Uterus (tissue), 2 donors: Measurements from ENCODE around the gene GNA12.

Source experiments
- POLR2A ChIP-seq, 2 donors: fragments of 450-650 bp; IDR thresholded peaks; one replicate each; pipeline ENCODE4 v1.6.1; 2016; ENCODE audit warnings: antibody characterized with exemption in 2 of 2, mild to moderate bottlenecking in 1 of 2, moderate library complexity in 1 of 2
- TF ChIP-seq, protein P1 (sequence below), 4 experiments: fragments of 200-600 bp in 2 of 4; fragments of 450-650 bp in 2 of 4; sonication (generic) in 2 of 4; IDR thresholded peaks; one replicate each; pipeline ENCODE4 v1.5.1; 2016 to 2019; ENCODE audit warnings: antibody characterized with exemption in 4 of 4, mild to moderate bottlenecking in 2 of 4, moderate library complexity in 1 of 4

DNA sequence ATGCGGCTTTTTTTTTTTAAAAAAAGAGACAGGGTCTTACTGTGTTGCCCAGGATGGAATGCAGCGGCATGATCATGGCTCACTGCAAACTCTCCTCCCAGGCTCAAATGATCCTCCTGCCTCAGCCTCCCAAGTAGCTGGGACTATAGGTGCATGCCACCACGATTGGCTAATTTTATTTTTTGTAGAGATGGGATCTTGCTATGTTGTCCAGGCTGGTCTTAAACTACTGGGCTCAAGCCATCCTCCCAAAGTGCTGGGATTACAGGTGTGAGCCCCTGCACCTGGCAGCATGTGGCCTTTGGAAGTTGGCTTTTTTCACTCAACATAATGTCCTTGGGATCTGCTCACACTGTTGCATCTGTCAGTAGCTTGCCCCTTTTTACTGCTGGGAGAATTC, 91.0 kb downstream of the GNA12 start:
- TF ChIP-seq, protein P1, sequence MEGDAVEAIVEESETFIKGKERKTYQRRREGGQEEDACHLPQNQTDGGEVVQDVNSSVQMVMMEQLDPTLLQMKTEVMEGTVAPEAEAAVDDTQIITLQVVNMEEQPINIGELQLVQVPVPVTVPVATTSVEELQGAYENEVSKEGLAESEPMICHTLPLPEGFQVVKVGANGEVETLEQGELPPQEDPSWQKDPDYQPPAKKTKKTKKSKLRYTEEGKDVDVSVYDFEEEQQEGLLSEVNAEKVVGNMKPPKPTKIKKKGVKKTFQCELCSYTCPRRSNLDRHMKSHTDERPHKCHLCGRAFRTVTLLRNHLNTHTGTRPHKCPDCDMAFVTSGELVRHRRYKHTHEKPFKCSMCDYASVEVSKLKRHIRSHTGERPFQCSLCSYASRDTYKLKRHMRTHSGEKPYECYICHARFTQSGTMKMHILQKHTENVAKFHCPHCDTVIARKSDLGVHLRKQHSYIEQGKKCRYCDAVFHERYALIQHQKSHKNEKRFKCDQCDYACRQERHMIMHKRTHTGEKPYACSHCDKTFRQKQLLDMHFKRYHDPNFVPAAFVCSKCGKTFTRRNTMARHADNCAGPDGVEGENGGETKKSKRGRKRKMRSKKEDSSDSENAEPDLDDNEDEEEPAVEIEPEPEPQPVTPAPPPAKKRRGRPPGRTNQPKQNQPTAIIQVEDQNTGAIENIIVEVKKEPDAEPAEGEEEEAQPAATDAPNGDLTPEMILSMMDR (IDR thresholded peaks at IDR 0.05), result no peak
- TF ChIP-seq POLR2A (IDR thresholded peaks at IDR 0.05), result no peak
